Vagina (tissue), 2 donors: ENCODE results near the gene MACROD2. TPM values are rescaled to one million over a fixed set of nuclear protein-coding genes. Genes with fewer than 3 reads are reported as not detected.

ENCODE experiments used
- DNase-seq, 2 donors: peaks; one replicate each; pipeline ENCODE4 v3.0.0-alpha.2; 2017; ENCODE audit errors: extremely low spot score in 2 of 2
- H3K27ac ChIP-seq: fragments of 200-600 bp; sonication (generic); one replicate; pipeline ENCODE4 v1.5.1; 2019
- H3K27me3 ChIP-seq: fragments of 200-600 bp; sonication (generic); one replicate; pipeline ENCODE4 v1.5.1; 2019
- H3K36me3 ChIP-seq, 2 donors: fragments of 200-600 bp; sonication (generic); one replicate each; pipeline ENCODE4 v1.5.1; 2017 to 2019
- H3K4me1 ChIP-seq: fragments of 200-600 bp; sonication (generic); one replicate; pipeline ENCODE4 v1.5.1; 2019
- H3K4me3 ChIP-seq, 2 donors: fragments of 200-600 bp; sonication (generic); 1 replicate in 1 of 2; 2 replicates in 1 of 2; pipeline ENCODE4 v1.5.1; 2016 to 2019
- H3K9me3 ChIP-seq: fragments of 200-600 bp; sonication (generic); one replicate; pipeline ENCODE4 v1.5.1; 2019
- CTCF ChIP-seq, 3 experiments: fragments of 450-650 bp in 2 of 3; fragments of 200-600 bp in 1 of 3; sonication (generic) in 1 of 3; IDR thresholded peaks; one replicate each; pipeline ENCODE4 v1.5.1; 2017 to 2019; ENCODE audit warnings: antibody characterized with exemption in 3 of 3, mild to moderate bottlenecking in 2 of 3, moderate library complexity in 2 of 3
- POLR2A ChIP-seq, 2 donors: fragments of 450-650 bp; IDR thresholded peaks; one replicate each; pipeline ENCODE4 v1.6.1; 2017; ENCODE audit warnings: antibody characterized with exemption in 2 of 2, mild to moderate bottlenecking in 2 of 2, moderate library complexity in 2 of 2
- POLR2AphosphoS5 ChIP-seq, 2 donors: sonication (generic); formaldehyde crosslinking; IDR thresholded peaks; one replicate each; pipeline ENCODE4 v1.9.0; 2017; ENCODE audit warnings: antibody characterized with exemption in 2 of 2, mild to moderate bottlenecking in 2 of 2, low read depth in 1 of 2; ENCODE audit not compliant: insufficient read depth in 1 of 2
- intact Hi-C: fragments of 100-400 bp; cut with DNase I; formaldehyde crosslinking; loops from one replicate; pipeline ENCODE4 v1.15.1; 2023
- total RNA-seq: library from RNA; depleted of rRNA; stranded (reverse); fragments of >200 nt; gene quantifications from one replicate; pipeline ENCODE4 v1.2.3, GENCODE V29; 2016

The MACROD2 gene
- total RNA-seq, 1 donor from 2014 or later: 12.5 TPM

- intact Hi-C loops: no loop called here
- Histone ChIP-seq H3K36me3 (no peaks in the 10 kb centered on the region), H3K4me3 (no peak overlapping the region), H3K9me3 (no peaks in the 10 kb centered on the region), H3K4me1 (no peaks in the 10 kb centered on the region), H3K27me3 (no peaks in the 10 kb centered on the region), H3K27ac (no peak overlapping the region)
- TF ChIP-seq POLR2A (IDR thresholded peaks at IDR 0.05) (no peak), CTCF (IDR thresholded peaks at IDR 0.05) (no peak), POLR2AphosphoS5 (IDR thresholded peaks at IDR 0.05; ENCODE audit: insufficient read depth in 1 of 2, low read depth in 1 of 2) (no peak)
- no peak for DNase-seq
Observed at GRCh38 chr20:15851576-15852215, 1856.4 kb downstream of the MACROD2 start.

- intact Hi-C loops: no loop called here
- Histone ChIP-seq H3K27me3 (no peaks in the 10 kb centered on the region), H3K4me1 (no peaks in the 10 kb centered on the region), H3K27ac (no peak overlapping the region), H3K9me3 (no peaks in the 10 kb centered on the region), H3K36me3 (no peaks in the 10 kb centered on the region), H3K4me3 (no peak overlapping the region)
- DNase-seq: no peak
- TF ChIP-seq POLR2A (IDR thresholded peaks at IDR 0.05): no peak
- no peak for TF ChIP-seq CTCF (IDR thresholded peaks at IDR 0.05)
- TF ChIP-seq POLR2AphosphoS5 (IDR thresholded peaks at IDR 0.05; ENCODE audit: insufficient read depth in 1 of 2, low read depth in 1 of 2): no peak
Observed at GRCh38 chr20:15854911-15855310, 1859.6 kb downstream of the MACROD2 start.

- DNase-seq: no peak
- no peaks in the 10 kb centered on the region for H3K9me3 ChIP-seq
- H3K4me3 ChIP-seq: no peak overlapping the region
- no peaks in the 10 kb centered on the region for H3K27me3 ChIP-seq
- H3K4me1 ChIP-seq: no peaks in the 10 kb centered on the region
- TF ChIP-seq POLR2A (IDR thresholded peaks at IDR 0.05) (no peak), POLR2AphosphoS5 (IDR thresholded peaks at IDR 0.05; ENCODE audit: insufficient read depth in 1 of 2, low read depth in 1 of 2) (no peak), CTCF (IDR thresholded peaks at IDR 0.05) (no peak)
- no peak overlapping the region for H3K27ac ChIP-seq
- H3K36me3 ChIP-seq: no peaks in the 10 kb centered on the region
- intact Hi-C loops: no loop called here
Observed at GRCh38 chr20:15857173-15857784, 1862.0 kb downstream of the MACROD2 start.

- H3K9me3 ChIP-seq: no peaks in the 10 kb centered on the region
- no peak for TF ChIP-seq CTCF (IDR thresholded peaks at IDR 0.05)
- TF ChIP-seq POLR2A (IDR thresholded peaks at IDR 0.05): no peak
- no peak for TF ChIP-seq POLR2AphosphoS5 (IDR thresholded peaks at IDR 0.05; ENCODE audit: insufficient read depth in 1 of 2, low read depth in 1 of 2)
- intact Hi-C loops: no loop called here
- no peak overlapping the region for H3K27ac ChIP-seq
- DNase-seq: no peak
- no peaks in the 10 kb centered on the region for H3K36me3 ChIP-seq
- H3K27me3 ChIP-seq: no peaks in the 10 kb centered on the region
- H3K4me3 ChIP-seq: no peak overlapping the region
- no peaks in the 10 kb centered on the region for H3K4me1 ChIP-seq
Observed at GRCh38 chr20:15859061-15859460, 1863.7 kb downstream of the MACROD2 start.

GRCh38 chr20:15860850-15861249 is 1865.5 kb downstream of the MACROD2 start:
- TF ChIP-seq POLR2A (IDR thresholded peaks at IDR 0.05) (no peak), POLR2AphosphoS5 (IDR thresholded peaks at IDR 0.05; ENCODE audit: insufficient read depth in 1 of 2, low read depth in 1 of 2) (no peak), CTCF (IDR thresholded peaks at IDR 0.05) (no peak)
- intact Hi-C loops: no loop called here
- Histone ChIP-seq H3K4me1 (no peaks in the 10 kb centered on the region), H3K27me3 (no peaks in the 10 kb centered on the region), H3K9me3 (no peaks in the 10 kb centered on the region), H3K27ac (no peak overlapping the region), H3K36me3 (no peaks in the 10 kb centered on the region), H3K4me3 (no peak overlapping the region)
- no peak for DNase-seq
